ENCODE results near the gene MBOAT1.

MBOAT1 gene

DNA sequence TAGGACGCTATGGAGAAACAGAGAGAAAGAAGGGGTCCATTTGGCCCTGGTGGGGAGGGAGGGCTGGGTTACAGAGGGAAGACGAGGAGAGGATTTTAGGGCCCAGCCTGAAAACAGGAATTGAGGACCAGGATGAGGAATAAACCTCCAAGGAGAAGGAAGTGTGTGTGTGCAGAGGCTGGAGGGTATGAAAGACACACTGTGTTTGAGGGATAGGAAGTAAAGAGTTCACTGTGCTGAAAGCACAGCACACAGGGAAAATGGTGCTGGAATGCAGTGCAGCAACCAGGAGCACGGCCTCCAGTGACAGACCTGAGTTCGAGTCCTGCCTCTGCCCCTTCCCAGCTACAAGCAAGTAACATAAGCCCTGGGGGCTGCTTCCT lies 7.8 kb downstream of the MBOAT1 start:
- Mint-ChIP-seq H3K36me3 (ENCODE audit: insufficient read depth) (peaks cover 6% of the 10 kb centered on the region), H3K9me3 (no peaks in the 10 kb centered on the region), H3K27me3 (no peaks in the 10 kb centered on the region), H3K4me1 (ENCODE audit: low read depth in 2 of 2) (peaks cover 39 to 48% of the 10 kb centered on the region in 2 donors), H3K4me3 (peak overlapping the region; percentile 75 to 87), H3K27ac (peak overlapping the region; percentile 80 to 94)
- ATAC-seq (replicated peaks) (no peak), DNase-seq (no peak)

DNA sequence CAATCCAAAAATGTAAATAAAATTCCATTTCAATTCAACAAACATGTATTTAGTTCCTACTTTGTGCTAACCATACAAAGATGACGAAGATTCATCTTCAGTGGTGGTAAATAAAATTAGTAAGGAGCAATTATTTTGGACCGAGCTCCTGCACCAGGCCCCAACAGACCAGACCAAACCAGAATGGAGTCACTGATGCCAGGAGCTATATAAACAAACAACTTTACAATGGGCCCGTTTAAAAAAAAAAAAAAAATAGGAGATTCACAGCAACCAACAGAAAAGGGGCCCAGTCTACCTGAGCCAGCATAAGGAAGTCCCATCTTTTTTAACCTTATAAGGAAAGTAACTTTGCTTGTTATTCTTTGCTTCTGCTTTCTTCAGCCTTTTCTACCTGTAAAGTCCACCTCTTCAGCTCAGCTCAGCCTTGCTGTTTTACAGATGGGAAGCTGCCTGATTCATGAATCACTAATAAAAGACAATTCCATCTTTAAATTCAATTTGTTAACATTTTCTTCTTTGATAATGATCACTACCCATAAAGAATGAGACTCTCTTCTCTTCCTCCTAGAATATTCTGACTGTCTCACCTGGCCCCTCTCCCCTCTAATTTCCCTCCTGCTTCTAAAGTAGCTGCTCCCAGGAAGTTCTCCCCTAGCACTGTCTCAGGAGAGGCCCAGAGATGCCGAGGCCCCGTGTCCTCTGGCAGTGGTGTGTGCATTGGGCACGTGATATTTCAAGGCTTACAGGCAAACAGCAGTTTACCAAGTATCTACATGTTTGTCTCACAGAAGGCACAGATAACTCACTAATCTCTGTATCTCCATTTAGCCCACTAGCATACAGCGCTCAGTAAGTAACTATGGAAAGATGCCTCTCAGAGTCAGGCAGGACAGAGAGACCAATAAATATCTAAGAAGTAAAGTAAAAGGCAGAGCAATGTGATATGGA lies 8.4 kb downstream of the MBOAT1 start:
- Mint-ChIP-seq H3K27ac (peak overlapping the region; percentile 80 to 94), H3K4me1 (ENCODE audit: low read depth in 2 of 2) (peaks cover 37 to 44% of the 10 kb centered on the region in 2 donors), H3K27me3 (no peaks in the 10 kb centered on the region), H3K4me3 (peak overlapping the region; percentile 33 to 87), H3K36me3 (ENCODE audit: insufficient read depth) (peaks cover 8% of the 10 kb centered on the region), H3K9me3 (no peaks in the 10 kb centered on the region)
- DNase-seq = no peak
- no peak for ATAC-seq (replicated peaks)

DNA sequence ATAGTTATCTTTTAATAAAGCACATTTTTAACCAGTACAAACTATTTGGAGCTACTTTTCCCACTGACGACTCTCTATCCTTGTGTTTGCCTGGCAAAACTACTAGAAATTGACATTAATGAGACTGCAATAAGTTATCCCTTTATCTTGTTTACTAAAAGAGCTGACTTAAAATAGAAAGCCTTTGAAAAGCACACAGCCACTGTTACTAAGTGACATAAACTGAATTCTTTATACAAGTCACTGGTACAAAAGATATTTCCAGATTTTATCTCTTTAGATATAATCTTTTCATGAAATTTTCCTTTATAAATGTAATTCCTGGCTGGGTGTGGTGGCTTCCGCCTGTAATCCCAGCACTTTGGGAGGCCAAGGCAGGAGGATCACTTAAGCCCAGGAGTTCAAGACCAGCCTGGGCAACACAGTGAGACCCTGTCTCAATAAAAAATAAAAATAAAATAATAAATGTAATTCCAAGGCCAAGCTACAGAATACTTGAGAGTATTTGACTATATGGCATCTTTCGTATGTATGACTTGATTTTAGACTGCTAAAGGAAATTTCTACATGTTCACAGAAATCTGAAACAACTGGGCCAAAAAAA lies 9.5 kb downstream of the MBOAT1 start:
- Mint-ChIP-seq H3K27ac (peak overlapping the region in 1 of 2 donors; percentile 79), H3K9me3 (no peaks in the 10 kb centered on the region), H3K27me3 (no peaks in the 10 kb centered on the region), H3K4me1 (ENCODE audit: low read depth in 2 of 2) (peaks cover 39 to 44% of the 10 kb centered on the region in 2 donors), H3K4me3 (no peak overlapping the region), H3K36me3 (ENCODE audit: insufficient read depth) (peaks cover 8% of the 10 kb centered on the region)
- no peak for ATAC-seq (replicated peaks)
- DNase-seq = no peak

DNA sequence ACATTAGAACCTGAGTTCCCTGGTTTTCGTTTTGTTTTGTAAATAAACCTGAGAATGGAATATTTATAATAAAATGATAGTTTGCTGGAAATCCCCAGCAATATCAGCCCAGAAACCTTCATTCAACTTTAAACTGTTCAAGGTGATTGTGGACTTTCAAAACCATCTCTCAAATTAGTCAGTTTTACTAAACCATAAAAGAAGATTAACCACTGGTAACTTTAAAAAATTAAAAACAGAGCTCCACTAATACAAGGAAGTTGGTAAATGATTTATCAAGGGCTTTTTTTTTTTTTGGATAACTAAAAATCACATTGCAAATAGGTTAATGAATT lies 10.0 kb downstream of the MBOAT1 start:
- no peaks in the 10 kb centered on the region for H3K9me3 Mint-ChIP-seq
- no peak overlapping the region for H3K4me3 Mint-ChIP-seq
- peak overlapping the region in 1 of 2 donors; percentile 79 for H3K27ac Mint-ChIP-seq
- peaks cover 8% of the 10 kb centered on the region for H3K36me3 Mint-ChIP-seq (ENCODE audit: insufficient read depth)
- no peak for ATAC-seq (replicated peaks)
- DNase-seq = no peak
- no peaks in the 10 kb centered on the region for H3K27me3 Mint-ChIP-seq
- peaks cover 39 to 44% of the 10 kb centered on the region in 2 donors for H3K4me1 Mint-ChIP-seq (ENCODE audit: low read depth in 2 of 2)

DNA sequence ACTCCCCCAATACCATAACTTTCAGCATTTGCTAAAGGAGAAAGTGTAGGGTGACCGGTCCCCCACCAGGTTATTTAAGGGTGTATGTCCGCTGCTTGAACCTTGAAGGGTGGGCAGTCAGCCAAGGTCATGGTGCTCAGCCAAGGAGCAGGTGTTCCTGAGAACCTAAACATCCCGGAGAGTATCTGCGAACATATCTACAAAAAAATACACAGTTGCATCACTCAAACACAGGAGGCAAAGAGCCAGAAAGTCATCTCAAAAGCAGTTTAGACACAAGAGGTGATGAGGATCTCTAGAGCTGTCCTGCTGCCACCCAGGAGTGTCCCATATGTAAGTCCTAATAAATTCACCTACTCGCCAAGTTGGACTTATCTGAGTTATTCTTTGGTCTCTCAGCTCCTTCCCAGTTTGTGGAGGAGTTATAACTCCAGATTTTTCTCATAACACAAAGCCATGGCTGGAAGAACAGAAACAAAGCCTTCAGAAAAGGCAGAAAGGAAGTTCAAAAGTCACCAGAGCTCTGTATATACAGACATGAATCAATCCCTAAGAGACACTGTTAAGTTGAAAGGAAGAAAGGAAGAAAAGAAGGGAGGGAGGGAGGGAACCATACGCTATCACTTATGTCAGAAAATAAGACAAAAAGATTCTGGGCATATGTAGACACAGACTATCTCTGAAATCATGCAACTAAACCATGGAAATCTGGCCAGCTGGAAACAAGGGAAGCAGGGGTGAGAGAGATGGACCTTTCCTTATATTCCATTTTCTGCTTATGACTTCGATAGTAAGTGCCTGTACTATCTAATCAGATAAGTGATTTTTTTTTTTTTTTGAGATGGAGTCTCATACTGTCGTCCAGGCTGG lies 11.3 kb downstream of the MBOAT1 start:
- Mint-ChIP-seq H3K36me3 (ENCODE audit: insufficient read depth) (peaks cover 8% of the 10 kb centered on the region), H3K9me3 (no peaks in the 10 kb centered on the region), H3K4me3 (peak overlapping the region in 1 of 2 donors; percentile 45), H3K27ac (no peak overlapping the region), H3K4me1 (ENCODE audit: low read depth in 2 of 2) (peaks cover 28 to 32% of the 10 kb centered on the region in 2 donors), H3K27me3 (no peaks in the 10 kb centered on the region)
- ATAC-seq (replicated peaks) = no peak
- no peak for DNase-seq

DNA sequence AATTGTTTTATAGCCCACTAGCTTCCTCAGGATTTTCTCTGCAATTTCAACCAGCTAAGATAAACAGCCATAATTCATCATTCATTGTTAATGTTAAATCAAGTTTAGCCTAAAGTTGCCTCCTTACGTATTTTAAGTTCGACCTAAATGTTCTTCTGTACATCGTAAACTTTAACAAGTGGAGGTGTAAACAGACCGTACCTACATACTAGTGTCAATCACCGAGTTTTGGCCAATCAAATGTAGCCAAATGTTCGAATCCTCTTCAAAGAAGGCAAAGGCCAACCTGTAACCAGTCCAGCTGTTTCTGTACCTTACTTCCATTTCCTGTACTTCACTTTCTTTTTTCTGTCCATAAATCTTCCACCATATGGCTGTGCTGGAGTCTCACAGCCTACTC lies 13.5 kb downstream of the MBOAT1 start:
- Mint-ChIP-seq H3K4me3 (no peak overlapping the region), H3K36me3 (ENCODE audit: insufficient read depth) (peaks cover 2% of the 10 kb centered on the region), H3K9me3 (no peaks in the 10 kb centered on the region), H3K27me3 (no peaks in the 10 kb centered on the region), H3K27ac (no peak overlapping the region), H3K4me1 (ENCODE audit: low read depth in 2 of 2) (peaks cover 10 to 12% of the 10 kb centered on the region in 2 donors)
- DNase-seq = no peak
- no peak for ATAC-seq (replicated peaks)

DNA sequence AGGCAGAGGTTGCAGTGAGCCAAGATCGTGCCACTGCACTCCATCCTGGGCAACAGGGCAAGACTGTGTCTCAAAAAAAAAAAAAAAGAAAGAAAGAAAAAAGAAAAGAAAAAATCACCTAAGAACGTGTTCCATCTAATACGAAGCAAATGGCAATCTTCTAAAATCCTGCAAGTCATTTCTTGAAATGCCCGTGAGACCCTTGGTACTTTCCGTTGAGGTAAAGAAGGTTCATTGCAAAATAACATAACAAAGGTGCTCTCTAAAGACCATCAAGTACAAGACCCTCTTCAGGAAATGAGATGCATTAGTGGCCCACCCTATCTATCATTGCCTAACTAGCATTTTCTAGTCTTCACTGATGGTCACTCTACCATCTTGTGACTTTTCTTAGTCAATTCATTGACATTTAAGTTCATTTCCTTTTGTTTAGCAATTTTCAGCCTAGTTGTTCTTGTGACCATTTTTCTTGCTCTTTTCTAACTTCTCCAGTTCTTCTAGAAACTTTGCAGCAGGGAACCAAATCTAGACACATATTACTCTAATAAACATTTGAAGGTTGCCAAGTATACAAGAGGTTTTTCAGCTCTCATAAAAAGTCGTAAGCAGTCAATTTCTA lies 14.0 kb downstream of the MBOAT1 start:
- peaks cover 10 to 11% of the 10 kb centered on the region in 2 donors for H3K4me1 Mint-ChIP-seq (ENCODE audit: low read depth in 2 of 2)
- H3K27ac Mint-ChIP-seq = no peak overlapping the region
- DNase-seq = no peak
- H3K4me3 Mint-ChIP-seq = no peak overlapping the region
- H3K27me3 Mint-ChIP-seq = no peaks in the 10 kb centered on the region
- H3K36me3 Mint-ChIP-seq (ENCODE audit: insufficient read depth) = peaks cover 2% of the 10 kb centered on the region
- no peaks in the 10 kb centered on the region for H3K9me3 Mint-ChIP-seq
- no peak for ATAC-seq (replicated peaks)

DNA sequence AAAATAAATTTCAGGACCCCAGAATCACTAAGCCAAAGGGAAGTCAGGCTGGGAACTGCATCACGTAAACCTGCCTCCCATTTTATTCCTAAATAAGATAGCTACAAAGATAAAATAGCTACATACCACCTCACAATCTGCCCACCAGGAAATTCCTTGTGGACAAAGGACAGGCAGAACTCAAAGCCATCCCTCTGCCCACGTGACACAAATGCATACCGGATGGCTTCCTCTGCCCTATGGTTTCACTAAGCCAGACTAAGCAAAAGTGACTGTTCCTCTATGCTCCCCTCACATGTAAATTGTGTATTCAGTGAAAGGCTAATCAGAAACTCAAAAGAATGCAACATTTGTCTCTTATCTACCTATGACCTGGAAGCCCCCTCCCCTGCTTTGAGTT lies 15.0 kb downstream of the MBOAT1 start:
- DNase-seq (no peak), ATAC-seq (replicated peaks) (no peak)
- peaks cover 2% of the 10 kb centered on the region for H3K36me3 Mint-ChIP-seq (ENCODE audit: insufficient read depth)
- no peak overlapping the region for H3K4me3 Mint-ChIP-seq
- no peaks in the 10 kb centered on the region for H3K9me3 Mint-ChIP-seq
- no peak overlapping the region for H3K27ac Mint-ChIP-seq
- H3K27me3 Mint-ChIP-seq = no peaks in the 10 kb centered on the region
- peaks cover 9 to 11% of the 10 kb centered on the region in 2 donors for H3K4me1 Mint-ChIP-seq (ENCODE audit: low read depth in 2 of 2)

DNA sequence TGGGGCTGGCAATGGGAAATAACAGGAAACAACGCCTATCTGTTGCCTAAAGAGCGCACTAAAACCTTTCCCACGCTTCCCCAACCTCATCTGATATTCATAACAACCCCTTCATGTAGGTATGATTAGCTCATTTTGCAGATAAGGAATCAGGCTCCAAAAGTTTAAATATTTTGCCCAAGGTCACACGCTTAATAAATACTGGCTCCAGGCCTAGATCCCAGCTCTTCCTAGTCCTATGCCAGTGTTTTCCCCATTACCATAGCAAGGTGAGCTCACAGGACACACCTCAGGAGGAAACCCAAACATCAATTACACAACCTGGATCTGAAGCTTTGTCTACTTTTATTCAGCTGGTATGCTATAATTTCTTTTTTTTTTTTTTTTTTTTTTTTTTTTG lies 19.6 kb downstream of the MBOAT1 start:
- Mint-ChIP-seq H3K36me3 (ENCODE audit: insufficient read depth) (no peaks in the 10 kb centered on the region), H3K4me1 (ENCODE audit: low read depth in 2 of 2) (peaks cover 9 to 11% of the 10 kb centered on the region in 2 donors), H3K9me3 (no peaks in the 10 kb centered on the region), H3K27ac (no peak overlapping the region), H3K27me3 (no peaks in the 10 kb centered on the region), H3K4me3 (no peak overlapping the region)
- ATAC-seq (replicated peaks) = no peak
- DNase-seq = no peak

DNA sequence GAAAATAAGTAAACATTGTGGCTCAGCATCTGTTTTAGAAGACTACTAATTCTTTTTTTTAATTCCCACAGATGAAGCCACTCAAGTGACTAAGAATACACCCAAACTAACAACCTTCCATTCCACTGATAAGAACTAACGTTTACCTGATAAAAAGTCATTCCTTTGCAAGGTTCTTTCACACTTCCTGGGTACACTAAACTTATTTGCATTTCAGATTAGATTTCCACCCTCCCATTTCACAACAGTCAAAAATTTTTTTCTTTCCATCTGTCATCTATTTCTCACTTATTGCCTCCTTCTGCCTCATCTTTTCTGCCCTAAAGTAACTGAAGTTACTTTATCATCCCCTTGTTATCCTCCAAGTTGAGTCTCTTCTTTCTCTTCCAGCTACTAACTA lies 20.3 kb downstream of the MBOAT1 start:
- H3K4me1 Mint-ChIP-seq (ENCODE audit: low read depth in 2 of 2) = peaks cover 9 to 11% of the 10 kb centered on the region in 2 donors
- DNase-seq (no peak), ATAC-seq (replicated peaks) (no peak)
- H3K9me3 Mint-ChIP-seq = no peaks in the 10 kb centered on the region
- no peak overlapping the region for H3K4me3 Mint-ChIP-seq
- no peaks in the 10 kb centered on the region for H3K27me3 Mint-ChIP-seq
- no peaks in the 10 kb centered on the region for H3K36me3 Mint-ChIP-seq (ENCODE audit: insufficient read depth)
- no peak overlapping the region for H3K27ac Mint-ChIP-seq

DNA sequence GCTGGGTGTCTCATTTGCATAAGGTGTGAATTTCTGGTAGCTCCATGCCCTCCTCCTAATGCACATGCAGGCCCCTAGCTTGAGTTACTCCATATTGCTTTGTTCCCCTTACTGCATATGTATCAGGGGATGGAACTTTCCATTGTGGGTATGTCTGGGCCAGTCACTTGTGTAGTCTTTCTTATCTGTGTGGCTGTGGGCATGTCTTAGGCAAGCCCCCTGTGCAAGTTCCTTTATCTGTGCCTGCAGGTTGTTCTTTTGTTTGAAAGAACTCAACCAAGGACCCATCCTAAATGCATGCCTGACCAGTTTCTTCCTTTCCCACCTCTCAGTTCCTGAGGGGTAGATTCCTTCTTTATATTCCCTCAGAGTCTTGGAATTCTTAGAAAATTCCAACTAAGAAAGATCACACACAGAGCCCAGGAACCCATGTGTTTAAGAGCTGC lies 23.6 kb downstream of the MBOAT1 start:
- Mint-ChIP-seq H3K9me3 (no peaks in the 10 kb centered on the region), H3K27me3 (no peaks in the 10 kb centered on the region), H3K4me1 (ENCODE audit: low read depth in 2 of 2) (peaks cover 9 to 12% of the 10 kb centered on the region in 2 donors), H3K27ac (peak overlapping the region in 1 of 2 donors; percentile 18), H3K4me3 (no peak overlapping the region), H3K36me3 (ENCODE audit: insufficient read depth) (no peaks in the 10 kb centered on the region)
- no peak for ATAC-seq (replicated peaks)
- DNase-seq = no peak

DNA sequence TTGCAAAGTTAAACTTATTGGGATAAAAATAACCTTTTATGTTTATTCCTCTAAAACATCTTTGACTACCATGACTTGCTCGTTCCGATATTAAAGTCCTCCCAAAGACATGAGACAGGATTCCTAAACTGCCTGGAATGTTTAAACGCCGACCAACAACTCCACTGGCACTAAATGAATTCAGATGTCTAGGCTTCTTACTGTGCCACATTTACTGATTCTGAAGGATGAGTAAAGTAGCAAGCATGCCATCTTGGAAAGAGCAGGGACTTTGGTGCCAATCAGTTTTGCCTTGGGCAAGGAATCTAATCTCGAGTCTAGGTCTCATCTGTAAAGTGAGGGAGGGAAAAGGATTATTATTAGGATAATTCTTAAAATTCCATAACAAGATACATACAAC lies 25.3 kb downstream of the MBOAT1 start:
- DNase-seq (no peak), ATAC-seq (replicated peaks) (no peak)
- H3K27ac Mint-ChIP-seq = no peak overlapping the region
- H3K4me3 Mint-ChIP-seq = no peak overlapping the region
- peaks cover 2% of the 10 kb centered on the region for H3K36me3 Mint-ChIP-seq (ENCODE audit: insufficient read depth)
- H3K4me1 Mint-ChIP-seq (ENCODE audit: low read depth in 2 of 2) = peaks cover 4 to 10% of the 10 kb centered on the region in 2 donors
- H3K9me3 Mint-ChIP-seq = no peaks in the 10 kb centered on the region
- H3K27me3 Mint-ChIP-seq = no peaks in the 10 kb centered on the region

DNA sequence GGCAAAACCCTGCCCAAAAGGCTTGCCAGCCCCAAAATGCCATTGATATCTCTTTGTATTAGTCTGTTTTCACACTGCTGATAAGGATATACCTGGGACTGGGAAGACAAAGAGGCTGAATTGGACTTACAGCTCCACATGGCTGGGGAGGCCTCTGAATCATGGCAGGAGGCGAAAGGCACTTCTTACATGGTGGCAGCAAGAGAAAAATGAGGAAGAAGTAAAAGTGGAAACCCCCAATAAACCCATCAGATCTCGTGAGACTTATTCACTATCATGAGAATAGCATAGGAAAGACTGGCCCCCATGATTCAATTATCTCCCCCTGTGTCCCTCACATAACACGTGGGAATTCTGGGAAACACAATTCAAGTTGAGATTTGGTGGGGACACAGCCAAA lies 28.6 kb downstream of the MBOAT1 start:
- Mint-ChIP-seq H3K4me3 (no peak overlapping the region), H3K36me3 (ENCODE audit: insufficient read depth) (peaks cover 2% of the 10 kb centered on the region), H3K27me3 (no peaks in the 10 kb centered on the region), H3K9me3 (no peaks in the 10 kb centered on the region), H3K4me1 (ENCODE audit: low read depth in 2 of 2) (peaks cover 5 to 13% of the 10 kb centered on the region in 2 donors), H3K27ac (peak overlapping the region in 1 of 2 donors; percentile 70)
- ATAC-seq (replicated peaks) = no peak
- DNase-seq = no peak
